ENCODE data around the gene TMEM50A. TPM values are rescaled to one million over a fixed set of nuclear protein-coding genes. Genes with fewer than 3 reads are reported as not detected.
A peak's percentile ranks its signal among the peaks of the same experiment; 100 is the strongest.

Gene TMEM50A
- total and polyA plus RNA-seq, 9 of the 15 experiments (the other 6 are each of a cell fraction or from before 2014, with no cell fraction given), result 43.7 to 195 (median 137) TPM

- TF ChIP-seq TAF9B (IDR thresholded peaks at IDR 0.05; ENCODE audit: partially characterized antibody) (no peak), HDGF (IDR thresholded peaks at IDR 0.05) (0 out of 2 replicates have a peak, but pooled peaks have one; percentile 55), NBN (IDR thresholded peaks at IDR 0.05; ENCODE audit: low read depth) (no peak), TARDBP (IDR thresholded peaks at IDR 0.05) (no peak), GABPB1 (CRISPR knock-in tag; IDR thresholded peaks at IDR 0.05) (no peak), ZNF511 (CRISPR knock-in tag; IDR thresholded peaks at IDR 0.05) (no peak), NKRF (IDR thresholded peaks at IDR 0.05; ENCODE audit: borderline replicate concordance) (peak; percentile 33; the same call in 1 of the 2 replicates), PML (IDR thresholded peaks at IDR 0.05; ENCODE audit: low read length) (no peak), ZNF274 (IDR thresholded peaks at IDR 0.05; ENCODE audit: borderline replicate concordance, low read depth, low read length) (no peak), FIP1L1 (IDR thresholded peaks at IDR 0.05; ENCODE audit: low read depth, low read length, poor library complexity, severe bottlenecking) (no peak), DDX20 (tag; IDR thresholded peaks at IDR 0.05; ENCODE audit: low read depth) (peak; percentile 43; the same call in 1 of the 2 replicates), DPF2 (IDR thresholded peaks at IDR 0.05) (peak; percentile 54; the same call in 1 of the 2 replicates), FOXP4 (CRISPR knock-in tag; IDR thresholded peaks at IDR 0.05; ENCODE audit: borderline replicate concordance) (no peak), TEAD1 (CRISPR knock-in tag; IDR thresholded peaks at IDR 0.05) (0 out of 4 replicates have a peak, but pooled peaks of 1 of the 2 experiments have one; percentile 53), MAZ (CRISPR knock-in tag; conservative IDR thresholded peaks at IDR 0.05 in 1 of 2, IDR thresholded peaks at IDR 0.05 in 1 of 2) (0 out of 4 replicates have a peak, but pooled peaks of 1 of the 2 experiments have one; percentile 36)
- TF ChIP-seq, protein P1, sequence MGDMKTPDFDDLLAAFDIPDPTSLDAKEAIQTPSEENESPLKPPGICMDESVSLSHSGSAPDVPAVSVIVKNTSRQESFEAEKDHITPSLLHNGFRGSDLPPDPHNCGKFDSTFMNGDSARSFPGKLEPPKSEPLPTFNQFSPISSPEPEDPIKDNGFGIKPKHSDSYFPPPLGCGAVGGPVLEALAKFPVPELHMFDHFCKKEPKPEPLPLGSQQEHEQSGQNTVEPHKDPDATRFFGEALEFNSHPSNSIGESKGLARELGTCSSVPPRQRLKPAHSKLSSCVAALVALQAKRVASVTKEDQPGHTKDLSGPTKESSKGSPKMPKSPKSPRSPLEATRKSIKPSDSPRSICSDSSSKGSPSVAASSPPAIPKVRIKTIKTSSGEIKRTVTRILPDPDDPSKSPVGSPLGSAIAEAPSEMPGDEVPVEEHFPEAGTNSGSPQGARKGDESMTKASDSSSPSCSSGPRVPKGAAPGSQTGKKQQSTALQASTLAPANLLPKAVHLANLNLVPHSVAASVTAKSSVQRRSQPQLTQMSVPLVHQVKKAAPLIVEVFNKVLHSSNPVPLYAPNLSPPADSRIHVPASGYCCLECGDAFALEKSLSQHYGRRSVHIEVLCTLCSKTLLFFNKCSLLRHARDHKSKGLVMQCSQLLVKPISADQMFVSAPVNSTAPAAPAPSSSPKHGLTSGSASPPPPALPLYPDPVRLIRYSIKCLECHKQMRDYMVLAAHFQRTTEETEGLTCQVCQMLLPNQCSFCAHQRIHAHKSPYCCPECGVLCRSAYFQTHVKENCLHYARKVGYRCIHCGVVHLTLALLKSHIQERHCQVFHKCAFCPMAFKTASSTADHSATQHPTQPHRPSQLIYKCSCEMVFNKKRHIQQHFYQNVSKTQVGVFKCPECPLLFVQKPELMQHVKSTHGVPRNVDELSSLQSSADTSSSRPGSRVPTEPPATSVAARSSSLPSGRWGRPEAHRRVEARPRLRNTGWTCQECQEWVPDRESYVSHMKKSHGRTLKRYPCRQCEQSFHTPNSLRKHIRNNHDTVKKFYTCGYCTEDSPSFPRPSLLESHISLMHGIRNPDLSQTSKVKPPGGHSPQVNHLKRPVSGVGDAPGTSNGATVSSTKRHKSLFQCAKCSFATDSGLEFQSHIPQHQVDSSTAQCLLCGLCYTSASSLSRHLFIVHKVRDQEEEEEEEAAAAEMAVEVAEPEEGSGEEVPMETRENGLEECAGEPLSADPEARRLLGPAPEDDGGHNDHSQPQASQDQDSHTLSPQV (IDR thresholded peaks at IDR 0.05), result peak; percentile 88
Observed at GRCh38 chr1:25360596-25361581, 22.8 kb downstream of the TMEM50A start (continued).
